NB4 (cell line): ENCODE measurements around the gene ZCCHC7.

Source experiments
- CTCF ChIP-seq: IDR thresholded peaks from one replicate; pipeline ENCODE4 v1.5.1; 2012; ENCODE audit warnings: low read depth, low read length
- MYC ChIP-seq: IDR thresholded peaks from 2 replicates; pipeline ENCODE4 v1.6.1; 2011; ENCODE audit warnings: low read depth, low read length
- POLR2A ChIP-seq: IDR thresholded peaks from 2 replicates; pipeline ENCODE4 v1.6.1; 2011; ENCODE audit warnings: mild to moderate bottlenecking; ENCODE audit not compliant: insufficient read length; ENCODE audit errors: extremely low read depth

GRCh38 chr9:37148181-37148580 lies 27.8 kb downstream of the ZCCHC7 start:
- no peak for TF ChIP-seq CTCF
- no peak for TF ChIP-seq POLR2A
- TF ChIP-seq MYC = no peak
